ENCODE results near the gene PTGDS. TPM values are rescaled to one million over a fixed set of nuclear protein-coding genes. Genes with fewer than 3 reads are reported as not detected.
A peak's percentile ranks its signal among the peaks of the same experiment; 100 is the strongest.

The PTGDS gene
- total RNA-seq, 1 donor from 2014 or later, result not detected

DNA sequence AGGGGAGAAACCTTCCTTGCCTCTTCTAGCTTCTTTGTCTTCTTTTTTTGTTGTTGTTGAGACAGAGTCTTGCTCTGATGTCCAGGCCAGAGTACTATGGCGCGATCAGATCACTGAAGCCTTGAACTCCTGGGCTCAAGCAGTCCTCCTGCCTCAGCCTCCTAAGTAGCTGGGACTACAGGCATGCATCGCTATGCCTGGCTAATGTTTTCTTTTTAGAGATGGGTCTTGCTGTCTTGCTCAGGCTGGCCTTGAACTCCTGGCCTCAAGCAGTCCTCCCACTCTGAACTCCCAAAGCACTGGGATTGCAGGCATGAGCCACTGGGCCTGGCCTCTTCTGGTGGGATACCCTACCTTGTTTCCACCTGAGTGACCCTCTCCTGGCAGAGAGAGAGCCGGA is 11.6 kb downstream of the PTGDS start:
- H3K36me3 Mint-ChIP-seq (ENCODE audit: unreplicated experiment), result peaks cover 5% of the 10 kb centered on the region
- DNase-seq, result no peak
- H3K27me3 Mint-ChIP-seq (ENCODE audit: unreplicated experiment), result peaks cover 25% of the 10 kb centered on the region
- H3K27ac Mint-ChIP-seq (ENCODE audit: unreplicated experiment), result no peak overlapping the region
- no peak overlapping the region for H3K4me3 Mint-ChIP-seq (ENCODE audit: unreplicated experiment)
- TF ChIP-seq, protein P1, sequence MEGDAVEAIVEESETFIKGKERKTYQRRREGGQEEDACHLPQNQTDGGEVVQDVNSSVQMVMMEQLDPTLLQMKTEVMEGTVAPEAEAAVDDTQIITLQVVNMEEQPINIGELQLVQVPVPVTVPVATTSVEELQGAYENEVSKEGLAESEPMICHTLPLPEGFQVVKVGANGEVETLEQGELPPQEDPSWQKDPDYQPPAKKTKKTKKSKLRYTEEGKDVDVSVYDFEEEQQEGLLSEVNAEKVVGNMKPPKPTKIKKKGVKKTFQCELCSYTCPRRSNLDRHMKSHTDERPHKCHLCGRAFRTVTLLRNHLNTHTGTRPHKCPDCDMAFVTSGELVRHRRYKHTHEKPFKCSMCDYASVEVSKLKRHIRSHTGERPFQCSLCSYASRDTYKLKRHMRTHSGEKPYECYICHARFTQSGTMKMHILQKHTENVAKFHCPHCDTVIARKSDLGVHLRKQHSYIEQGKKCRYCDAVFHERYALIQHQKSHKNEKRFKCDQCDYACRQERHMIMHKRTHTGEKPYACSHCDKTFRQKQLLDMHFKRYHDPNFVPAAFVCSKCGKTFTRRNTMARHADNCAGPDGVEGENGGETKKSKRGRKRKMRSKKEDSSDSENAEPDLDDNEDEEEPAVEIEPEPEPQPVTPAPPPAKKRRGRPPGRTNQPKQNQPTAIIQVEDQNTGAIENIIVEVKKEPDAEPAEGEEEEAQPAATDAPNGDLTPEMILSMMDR (IDR thresholded peaks at IDR 0.05; ENCODE audit: partially characterized antibody, unreplicated experiment), result no peak
- peaks cover 9% of the 10 kb centered on the region for H3K9me3 Mint-ChIP-seq (ENCODE audit: unreplicated experiment)
- peaks cover 10% of the 10 kb centered on the region for H3K4me1 Mint-ChIP-seq (ENCODE audit: low read depth, unreplicated experiment)

DNA sequence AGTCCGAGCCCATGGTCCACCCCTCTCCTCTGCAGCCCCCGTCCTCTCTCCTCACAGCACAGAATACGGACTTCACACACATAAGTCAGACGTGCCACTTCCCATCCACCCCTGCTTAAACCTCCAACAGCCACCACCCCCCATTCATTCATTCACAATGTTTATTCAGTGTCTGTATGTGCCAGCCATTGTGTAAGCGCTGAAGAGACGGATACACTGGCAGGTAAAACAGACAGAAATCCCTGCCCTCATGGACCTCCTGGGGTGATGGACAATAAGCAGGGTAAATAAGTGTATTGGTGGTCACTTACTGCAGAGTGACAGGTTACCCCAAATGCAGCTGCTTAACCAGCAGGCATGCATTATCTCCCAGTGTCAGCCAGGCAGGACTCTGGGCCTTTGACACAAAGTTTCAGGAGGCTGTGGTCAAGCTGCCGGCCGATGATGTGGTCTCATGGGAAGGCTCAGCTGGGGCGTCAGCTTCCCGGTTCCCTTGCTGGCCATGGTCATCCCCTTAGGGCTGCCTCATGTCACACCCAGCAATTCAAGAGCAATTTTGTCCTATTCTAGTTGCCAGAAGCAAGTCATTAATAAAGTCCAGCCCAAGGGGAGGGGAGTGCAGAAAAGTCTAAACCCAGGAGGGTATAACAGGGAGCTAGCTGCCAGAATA is 13.1 kb downstream of the PTGDS start:
- Mint-ChIP-seq H3K27me3 (ENCODE audit: unreplicated experiment) (peaks cover 23% of the 10 kb centered on the region), H3K4me1 (ENCODE audit: low read depth, unreplicated experiment) (peaks cover 8% of the 10 kb centered on the region), H3K9me3 (ENCODE audit: unreplicated experiment) (peaks cover 8% of the 10 kb centered on the region), H3K4me3 (ENCODE audit: unreplicated experiment) (peak overlapping the region; percentile 60), H3K36me3 (ENCODE audit: unreplicated experiment) (peaks cover 5% of the 10 kb centered on the region), H3K27ac (ENCODE audit: unreplicated experiment) (peak overlapping the region; percentile 28)
- TF ChIP-seq, protein P1 (IDR thresholded peaks at IDR 0.05; ENCODE audit: partially characterized antibody, unreplicated experiment), result no peak
- DNase-seq, result peak; percentile 14

DNA sequence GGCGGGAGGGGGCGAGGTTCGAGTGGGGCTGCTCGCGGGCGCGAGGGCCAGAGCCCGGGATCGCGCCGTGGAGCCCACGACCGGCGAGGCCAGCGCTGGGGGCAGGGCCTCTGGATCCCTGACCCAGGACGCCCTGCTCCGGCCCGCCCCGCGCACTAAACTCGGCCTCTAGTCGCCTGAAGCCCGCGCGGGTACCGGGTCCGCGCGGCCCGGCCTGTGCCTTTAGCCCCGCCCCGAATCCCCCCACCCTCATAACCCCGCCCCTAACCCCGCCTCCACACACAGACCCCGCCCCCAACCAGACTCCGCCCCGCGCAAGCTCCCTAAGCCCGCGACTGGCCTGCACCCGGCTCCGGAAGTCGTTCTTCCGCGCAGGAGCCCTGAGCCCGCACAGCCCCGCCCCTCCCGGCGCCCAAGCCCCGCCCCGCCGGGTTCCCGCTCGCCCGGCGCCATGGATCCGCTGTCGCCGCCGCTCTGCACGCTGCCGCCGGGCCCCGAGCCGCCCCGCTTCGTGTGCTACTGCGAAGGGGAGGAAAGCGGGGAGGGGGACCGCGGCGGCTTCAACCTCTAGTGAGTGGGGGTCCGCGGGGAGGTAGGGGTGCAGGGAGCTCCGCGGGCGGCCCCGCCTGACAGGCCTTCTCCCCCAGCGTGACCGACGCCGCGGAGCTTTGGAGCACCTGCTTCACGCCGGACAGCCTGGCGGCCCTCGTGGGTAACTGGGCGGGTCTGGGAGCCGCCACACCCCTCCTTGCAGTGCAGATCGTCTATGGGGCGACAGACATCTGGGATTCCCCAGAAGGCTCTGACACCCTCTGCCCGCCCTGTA is 14.9 kb downstream of the PTGDS start, which contains the start of gene PAXX:
Gene PAXX, plus strand, starts transcription at position 430 of the 826 bp plus-strand sequence. Its CDS starts 22 bp downstream, at position 452.
- Mint-ChIP-seq H3K4me3 (ENCODE audit: unreplicated experiment) (peak within 1 kb of the TSS; percentile 86), H3K27me3 (ENCODE audit: unreplicated experiment) (peaks cover 17% of the 10 kb centered on the region), H3K27ac (ENCODE audit: unreplicated experiment) (no peak within 1 kb of the TSS), H3K36me3 (ENCODE audit: unreplicated experiment) (peaks cover 5% of the 10 kb centered on the region), H3K9me3 (ENCODE audit: unreplicated experiment) (peaks cover 6% of the 10 kb centered on the region), H3K4me1 (ENCODE audit: low read depth, unreplicated experiment) (peaks cover 8% of the 10 kb centered on the region)
- TF ChIP-seq, protein P1 (IDR thresholded peaks at IDR 0.05; ENCODE audit: partially characterized antibody, unreplicated experiment), result peak; percentile 13
- DNase-seq, result peak; percentile 96

DNA sequence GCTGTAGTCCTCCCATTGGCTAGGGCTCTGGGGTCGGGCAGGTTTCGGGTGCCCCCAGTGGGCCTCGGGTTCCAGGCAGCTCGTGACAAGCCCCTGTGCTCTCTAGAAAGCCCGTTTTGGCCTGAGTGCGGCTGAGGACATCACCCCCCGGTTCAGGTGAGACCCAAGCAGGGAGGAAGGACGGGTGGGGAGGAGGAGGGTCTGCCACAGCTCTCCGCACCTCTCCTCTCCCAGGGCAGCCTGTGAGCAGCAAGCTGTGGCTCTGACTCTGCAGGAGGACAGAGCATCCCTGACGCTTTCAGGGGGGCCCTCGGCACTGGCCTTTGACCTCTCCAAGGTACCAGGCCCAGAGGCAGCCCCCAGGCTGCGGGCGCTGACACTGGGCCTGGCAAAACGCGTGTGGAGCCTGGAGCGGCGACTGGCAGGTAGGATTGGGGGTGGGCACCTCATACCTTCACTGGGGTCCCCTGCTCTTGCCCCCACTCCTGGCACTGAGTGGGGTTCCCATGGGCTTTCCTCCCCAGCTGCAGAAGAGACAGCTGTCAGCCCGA is 15.6 kb downstream of the PTGDS start:
- TF ChIP-seq, protein P1 (IDR thresholded peaks at IDR 0.05; ENCODE audit: partially characterized antibody, unreplicated experiment), result no peak
- H3K27ac Mint-ChIP-seq (ENCODE audit: unreplicated experiment), result no peak overlapping the region

More for the DNA sequence above, 15.6 kb downstream of the PTGDS start:
- Mint-ChIP-seq H3K4me1 (ENCODE audit: low read depth, unreplicated experiment) (peaks cover 8% of the 10 kb centered on the region), H3K4me3 (ENCODE audit: unreplicated experiment) (peak overlapping the region; percentile 86), H3K36me3 (ENCODE audit: unreplicated experiment) (peaks cover 5% of the 10 kb centered on the region), H3K27me3 (ENCODE audit: unreplicated experiment) (peaks cover 19% of the 10 kb centered on the region), H3K9me3 (ENCODE audit: unreplicated experiment) (peaks cover 8% of the 10 kb centered on the region)
- no peak for DNase-seq

Data from glutamatergic neuron (in vitro differentiated cells).